T-cell (primary cell): ENCODE data around the gene ADAMTS12. TPM values are rescaled to one million over a fixed set of nuclear protein-coding genes. Genes with fewer than 3 reads are reported as not detected.

Experiments
- ATAC-seq, 4 experiments: fragments of 200-7000 bp in 3 of 4; fragments of 150-1000 bp in 1 of 4; cut with Tn5 transposase; replicated peaks in 1 of 4; 1 replicate in 3 of 4; 2 replicates in 1 of 4; pipeline ENCODE4 v1.10.0; 2021; ENCODE audit warnings: moderate library complexity in 3 of 4, mild to moderate bottlenecking in 2 of 4, moderate number of reproducible peaks in 1 of 4
- CTCF ChIA-PET, 2 donors: fragments of 300-600 bp; sonication (Branson Sonifier 250); formaldehyde crosslinking; loops; one replicate each; lab custom pipeline; 2022; ENCODE audit warnings: antibody characterized with exemption in 2 of 2; lab: Charles Lee
- POLR2A ChIA-PET, 2 donors: fragments of 300-600 bp; sonication (Branson Sonifier 250); formaldehyde crosslinking; loops; one replicate each; lab custom pipeline; 2022; ENCODE audit warnings: antibody characterized with exemption in 2 of 2; lab: Charles Lee
- DNase-seq, 35 experiments: peaks; one replicate each; pipeline versions ENCODE4 v3.0.0 to v3.0.0-alpha.2; 2013 to 2023
- H3K27ac ChIP-seq: one replicate; pipeline ENCODE4 v1.5.1; 2013; ENCODE audit warnings: low read length
- H3K27me3 ChIP-seq, 2 experiments: replicated peaks in 1 of 2; 1 replicate in 1 of 2; 2 replicates in 1 of 2; pipeline versions ENCODE4 v1.6.1 to v1.7.0; 2013; ENCODE audit warnings: low read length in 1 of 2, mixed read lengths in 1 of 2; ENCODE audit not compliant: control insufficient read depth in 2 of 2, insufficient read depth in 2 of 2; ENCODE audit errors: extremely low read depth in 1 of 2
- H3K36me3 ChIP-seq, 2 donors: 1 replicate in 1 of 2; 2 replicates in 1 of 2; pipeline versions ENCODE4 v1.6.1 to v1.7.0; 2013; ENCODE audit warnings: low read length in 1 of 2; ENCODE audit not compliant: control insufficient read depth in 2 of 2, insufficient read depth in 1 of 2; ENCODE audit errors: extremely low read depth in 1 of 2
- H3K4me1 ChIP-seq, 2 experiments: 1 replicate in 1 of 2; 2 replicates in 1 of 2; pipeline versions ENCODE4 v1.6.1 to v1.7.0; 2013; ENCODE audit warnings: low read length in 2 of 2, mixed read lengths in 1 of 2; ENCODE audit not compliant: insufficient read depth in 2 of 2, control insufficient read depth in 1 of 2; ENCODE audit errors: extremely low read depth in 1 of 2
- H3K4me3 ChIP-seq, 2 donors: 1 replicate in 1 of 2; 2 replicates in 1 of 2; pipeline versions ENCODE4 v1.5.1 to v1.7.0; 2013; ENCODE audit warnings: mild to moderate bottlenecking in 2 of 2, low read length in 1 of 2, moderate library complexity in 1 of 2; ENCODE audit not compliant: control insufficient read depth in 1 of 2; ENCODE audit errors: extremely low read depth in 1 of 2
- H3K9me3 ChIP-seq: 2 replicates; pipeline ENCODE4 v1.7.0; 2013
- H3K27ac Mint-ChIP-seq, 2 donors: one replicate each; pipeline ENCODE4 v1.8.0; 2020 to 2021; ENCODE audit warnings: mild to moderate bottlenecking in 2 of 2, mixed read lengths in 2 of 2
- H3K27me3 Mint-ChIP-seq, 2 donors: one replicate each; pipeline ENCODE4 v1.8.0; 2021 to 2022; ENCODE audit warnings: mixed read lengths in 2 of 2
- H3K36me3 Mint-ChIP-seq: one replicate; pipeline ENCODE4 v1.8.0; 2021; ENCODE audit warnings: mixed read lengths
- H3K4me1 Mint-ChIP-seq, 3 donors: one replicate each; pipeline ENCODE4 v1.8.0; 2020 to 2022; ENCODE audit warnings: mixed read lengths in 3 of 3, mild to moderate bottlenecking in 1 of 3
- H3K4me3 Mint-ChIP-seq, 3 donors: one replicate each; pipeline ENCODE4 v1.8.0; 2020 to 2022; ENCODE audit warnings: mild to moderate bottlenecking in 3 of 3, mixed read lengths in 3 of 3, moderate library complexity in 3 of 3
- H3K9me3 Mint-ChIP-seq, 3 donors: one replicate each; pipeline ENCODE4 v1.8.0; 2020 to 2022; ENCODE audit warnings: mixed read lengths in 3 of 3
- WGBS: methylation state at CpG from one replicate; pipeline ENCODE4 v1.1.5; 2013; ENCODE audit warnings: missing lambda C conversion rate; ENCODE audit not compliant: insufficient coverage; 5-methylcytosine and 5-hydroxymethylcytosine counted together
- total RNA-seq, 35 experiments: library from RNA in 6 of 35; stranded (reverse) in 6 of 35; fragments of 120-200 nt in 1 of 35; gene quantifications; one replicate each; pipeline versions ENCODE4 v1.2.1 to v1.2.4 and lab custom pipeline; 2013 to 2026

Gene ADAMTS12
- total RNA-seq, 5 donors from 2014 or later (not counting 1 experiment from before 2014, with no cell fraction given), result 0.03 TPM; not detected in 4

GRCh38 chr5:33776151-33776660 lies 115.6 kb downstream of the ADAMTS12 start:
- ChIA-PET CTCF (no interaction called here), POLR2A (no interaction called here)
- Histone ChIP-seq H3K27me3 (no peaks in the 10 kb centered on the region), H3K4me1 (no peaks in the 10 kb centered on the region), H3K4me3 (no peak overlapping the region), H3K9me3 (no peaks in the 10 kb centered on the region), H3K27ac (no peak overlapping the region), H3K36me3 (no peaks in the 10 kb centered on the region)
- no peaks in the 10 kb centered on the region for H3K4me1 Mint-ChIP-seq
- no peaks in the 10 kb centered on the region for H3K36me3 Mint-ChIP-seq
- peaks cover 0 to 8% (median 7%) of the 10 kb centered on the region in 3 donors for H3K9me3 Mint-ChIP-seq
- WGBS, result no CpG with 5 or more reads among the region's 2 CpGs
- DNase-seq (no peak), ATAC-seq (no peak)
- no peak overlapping the region for H3K27ac Mint-ChIP-seq
- H3K27me3 Mint-ChIP-seq, result peaks cover 0 to 9% of the 10 kb centered on the region in 2 donors
- no peak overlapping the region for H3K4me3 Mint-ChIP-seq

GRCh38 chr5:33774341-33774740 lies 117.4 kb downstream of the ADAMTS12 start:
- H3K27ac Mint-ChIP-seq, result no peak overlapping the region
- Histone ChIP-seq H3K4me3 (no peak overlapping the region), H3K36me3 (no peaks in the 10 kb centered on the region), H3K27me3 (no peaks in the 10 kb centered on the region), H3K4me1 (no peaks in the 10 kb centered on the region), H3K9me3 (no peaks in the 10 kb centered on the region), H3K27ac (no peak overlapping the region)
- ATAC-seq, result no peak
- DNase-seq, result no peak
- H3K36me3 Mint-ChIP-seq, result no peaks in the 10 kb centered on the region
- peaks cover 0 to 8% (median 7%) of the 10 kb centered on the region in 3 donors for H3K9me3 Mint-ChIP-seq
- ChIA-PET POLR2A (no interaction called here), CTCF (no interaction called here)
- H3K4me1 Mint-ChIP-seq, result no peaks in the 10 kb centered on the region
- peaks cover 1 to 14% of the 10 kb centered on the region in 2 donors for H3K27me3 Mint-ChIP-seq
- no CpG with 5 or more reads among the region's 1 CpG for WGBS
- no peak overlapping the region for H3K4me3 Mint-ChIP-seq

- Histone ChIP-seq H3K4me1 (no peaks in the 10 kb centered on the region), H3K27ac (no peak overlapping the region), H3K4me3 (no peak overlapping the region), H3K9me3 (no peaks in the 10 kb centered on the region), H3K36me3 (no peaks in the 10 kb centered on the region), H3K27me3 (no peaks in the 10 kb centered on the region)
- ChIA-PET POLR2A (no interaction called here), CTCF (no interaction called here)
- WGBS, result no CpG with 5 or more reads among the region's 2 CpGs
- Mint-ChIP-seq H3K27me3 (peaks cover 4 to 9% of the 10 kb centered on the region in 2 donors), H3K27ac (no peak overlapping the region), H3K9me3 (peaks cover 0 to 2% (median 2%) of the 10 kb centered on the region in 3 donors), H3K4me3 (no peak overlapping the region), H3K36me3 (no peaks in the 10 kb centered on the region), H3K4me1 (no peaks in the 10 kb centered on the region)
- no peak for ATAC-seq
- no peak for DNase-seq
These were observed 119.4 kb downstream of the ADAMTS12 start for GRCh38 chr5:33772380-33772897.

- 100% methylated on average over 1 of the region's 1 CpG for WGBS
- H3K4me3 Mint-ChIP-seq, result no peak overlapping the region
- Histone ChIP-seq H3K27ac (no peak overlapping the region), H3K27me3 (no peaks in the 10 kb centered on the region), H3K4me1 (no peaks in the 10 kb centered on the region), H3K9me3 (no peaks in the 10 kb centered on the region), H3K4me3 (no peak overlapping the region), H3K36me3 (no peaks in the 10 kb centered on the region)
- H3K27ac Mint-ChIP-seq, result no peak overlapping the region
- H3K9me3 Mint-ChIP-seq, result no peaks in the 10 kb centered on the region
- H3K4me1 Mint-ChIP-seq, result no peaks in the 10 kb centered on the region
- ChIA-PET CTCF (no interaction called here), POLR2A (no interaction called here)
- no peaks in the 10 kb centered on the region for H3K36me3 Mint-ChIP-seq
- ATAC-seq, result no peak
- H3K27me3 Mint-ChIP-seq, result peaks cover 4 to 12% of the 10 kb centered on the region in 2 donors
- no peak for DNase-seq
These were observed 121.8 kb downstream of the ADAMTS12 start for GRCh38 chr5:33769968-33770367.

GRCh38 chr5:33769196-33769595 lies 122.6 kb downstream of the ADAMTS12 start:
- no peak overlapping the region for H3K27ac ChIP-seq
- POLR2A ChIA-PET, result no interaction called here
- no peaks in the 10 kb centered on the region for H3K27me3 ChIP-seq
- no peak for ATAC-seq
- CTCF ChIA-PET, result no interaction called here
- H3K4me1 ChIP-seq, result no peaks in the 10 kb centered on the region
- Mint-ChIP-seq H3K27me3 (peaks cover 4 to 12% of the 10 kb centered on the region in 2 donors), H3K9me3 (no peaks in the 10 kb centered on the region), H3K4me3 (no peak overlapping the region), H3K27ac (no peak overlapping the region), H3K4me1 (no peaks in the 10 kb centered on the region), H3K36me3 (no peaks in the 10 kb centered on the region)
- no peaks in the 10 kb centered on the region for H3K36me3 ChIP-seq
- DNase-seq, result no peak
- WGBS, result no CpG with 5 or more reads among the region's 2 CpGs
- H3K4me3 ChIP-seq, result no peak overlapping the region
- H3K9me3 ChIP-seq, result no peaks in the 10 kb centered on the region

GRCh38 chr5:33766023-33766422 lies 125.8 kb downstream of the ADAMTS12 start:
- H3K36me3 ChIP-seq, result no peaks in the 10 kb centered on the region
- no peaks in the 10 kb centered on the region for H3K9me3 ChIP-seq
- no peak overlapping the region for H3K4me3 ChIP-seq
- Mint-ChIP-seq H3K36me3 (no peaks in the 10 kb centered on the region), H3K27me3 (peaks cover 4 to 12% of the 10 kb centered on the region in 2 donors), H3K27ac (no peak overlapping the region), H3K4me1 (no peaks in the 10 kb centered on the region), H3K9me3 (no peaks in the 10 kb centered on the region), H3K4me3 (no peak overlapping the region)
- no peak for DNase-seq
- ChIA-PET CTCF (no interaction called here), POLR2A (no interaction called here)
- ATAC-seq, result no peak
- no peaks in the 10 kb centered on the region for H3K4me1 ChIP-seq
- no peak overlapping the region for H3K27ac ChIP-seq
- 63% methylated on average over 1 of the region's 2 CpGs for WGBS
- peaks cover 0 to 2% of the 10 kb centered on the region in 2 experiments for H3K27me3 ChIP-seq
